HG03354 (cell line): Measurements from ENCODE around the gene AIFM2.

Experiments used
- ATAC-seq: cut with Tn5 transposase; IDR thresholded peaks from one replicate; pipeline ENCODE4 v1.9.1; 2021; ENCODE audit warnings: mild to moderate bottlenecking; ENCODE audit not compliant: unreplicated experiment, poor library complexity, severe bottlenecking

AIFM2 gene

DNA sequence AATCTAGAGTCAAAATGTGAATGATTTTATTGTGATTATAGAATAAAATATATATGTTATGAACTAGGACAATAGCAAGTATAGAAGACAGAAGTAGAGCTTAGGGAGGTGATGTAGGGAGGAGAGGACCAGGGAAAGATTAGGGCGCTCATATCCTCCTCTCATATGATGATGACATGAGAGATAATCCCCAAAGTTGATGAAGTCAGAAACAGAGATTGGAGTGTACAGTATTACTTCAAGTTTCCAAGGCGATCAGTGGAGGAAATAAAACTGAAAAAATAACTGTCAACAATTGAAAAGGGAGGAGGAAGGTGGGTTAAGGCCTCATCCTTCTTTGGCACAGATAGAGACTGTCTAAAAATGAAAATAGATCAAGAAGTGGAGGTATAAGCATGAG is 65.0 kb downstream of the AIFM2 start:
- no peak for ATAC-seq

DNA sequence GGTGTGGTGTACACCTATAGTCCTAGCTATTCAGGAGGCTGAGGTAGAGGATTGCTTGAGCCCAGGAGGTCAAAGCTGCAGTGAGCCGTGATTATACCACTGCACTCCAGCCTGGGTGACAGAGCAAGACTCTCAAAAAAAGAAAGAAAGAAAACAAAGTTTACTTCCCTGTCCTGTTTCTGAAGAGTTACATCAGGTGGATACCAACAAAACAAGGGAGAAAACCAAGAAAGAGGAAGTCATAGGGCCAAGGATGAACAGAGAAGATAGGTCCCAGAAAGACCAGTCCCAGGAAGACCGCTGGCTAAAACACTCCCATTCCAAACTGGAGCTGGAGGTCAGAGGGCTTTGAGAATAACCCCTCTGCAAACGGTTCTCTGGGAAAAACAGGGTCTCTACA is 66.4 kb downstream of the AIFM2 start:
- no peak for ATAC-seq

DNA sequence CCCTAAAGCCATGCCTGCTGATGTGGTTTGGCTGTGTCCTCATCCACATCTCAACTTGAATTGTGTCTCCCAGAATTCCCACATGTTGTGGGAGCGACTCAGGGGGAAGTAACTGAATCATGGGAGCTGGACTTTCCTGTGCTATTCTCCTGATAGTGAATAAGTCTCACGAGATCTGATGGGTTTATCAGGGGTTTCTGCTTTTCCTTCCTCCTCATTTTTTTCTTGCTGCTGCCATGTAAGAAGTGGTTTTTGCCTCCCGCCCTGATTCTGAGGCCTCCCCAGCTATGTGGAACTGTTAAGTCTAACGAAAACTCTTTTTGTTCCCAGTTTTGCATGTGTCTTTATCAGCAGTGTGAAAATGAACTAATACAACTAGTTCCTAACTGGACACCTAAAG is 68.1 kb downstream of the AIFM2 start:
- no peak for ATAC-seq

DNA sequence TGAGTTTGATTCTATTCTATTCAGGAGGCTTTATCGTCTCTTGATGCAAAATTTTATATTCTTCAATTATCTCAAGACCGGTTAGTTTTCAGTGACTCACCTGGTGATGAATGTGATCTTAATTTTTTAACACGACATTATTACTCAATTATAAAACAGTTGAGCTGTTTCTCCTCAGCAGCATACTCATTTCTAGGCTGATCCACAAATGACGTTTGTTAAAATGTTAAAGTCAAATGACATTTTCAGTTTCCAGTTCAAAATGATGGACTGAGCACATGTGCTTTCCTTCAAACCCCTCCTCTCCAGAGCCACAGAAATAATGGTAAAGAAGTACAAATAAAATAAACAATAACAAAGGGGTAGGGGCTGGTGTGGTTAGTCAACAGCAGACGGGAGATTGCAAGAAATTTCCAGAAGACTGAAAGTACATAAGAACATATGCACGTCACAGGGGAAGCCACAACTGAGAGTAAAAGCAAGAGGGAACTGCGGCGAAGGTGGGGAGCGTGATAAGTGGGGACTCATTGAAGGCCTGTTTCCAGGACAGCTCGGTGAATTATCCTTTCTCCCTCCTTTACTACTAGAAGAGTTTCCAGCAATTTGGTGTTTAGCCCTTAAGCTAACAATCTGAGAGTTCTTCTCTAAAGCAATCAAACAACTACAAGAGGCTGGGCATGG is 69.1 kb downstream of the AIFM2 start:
- no peak for ATAC-seq
